Stimulated activated CD8-positive, alpha-beta memory T cell treated with anti-CD3 and anti-CD28 coated beads, Interleukin-4, amount 100 ng/mL, for 1 hour (primary cell): ENCODE measurements around the gene TUBA1A.
"Not testable (repeated sequence)": the region's sequence is repeated elsewhere in the genome, so short reads cannot be mapped to it uniquely, and the experiment has no call there.

Experiments used
- DNase-seq, 2 donors: peaks; one replicate each; pipeline ENCODE4 v3.0.0-alpha.2; 2020; ENCODE audit warnings: low read depth in 2 of 2, low spot score in 1 of 2

TUBA1A gene

GRCh38 chr12:49201595-49202295 is 12.9 kb upstream of the TUBA1A start:
- no peak for DNase-seq

DNA sequence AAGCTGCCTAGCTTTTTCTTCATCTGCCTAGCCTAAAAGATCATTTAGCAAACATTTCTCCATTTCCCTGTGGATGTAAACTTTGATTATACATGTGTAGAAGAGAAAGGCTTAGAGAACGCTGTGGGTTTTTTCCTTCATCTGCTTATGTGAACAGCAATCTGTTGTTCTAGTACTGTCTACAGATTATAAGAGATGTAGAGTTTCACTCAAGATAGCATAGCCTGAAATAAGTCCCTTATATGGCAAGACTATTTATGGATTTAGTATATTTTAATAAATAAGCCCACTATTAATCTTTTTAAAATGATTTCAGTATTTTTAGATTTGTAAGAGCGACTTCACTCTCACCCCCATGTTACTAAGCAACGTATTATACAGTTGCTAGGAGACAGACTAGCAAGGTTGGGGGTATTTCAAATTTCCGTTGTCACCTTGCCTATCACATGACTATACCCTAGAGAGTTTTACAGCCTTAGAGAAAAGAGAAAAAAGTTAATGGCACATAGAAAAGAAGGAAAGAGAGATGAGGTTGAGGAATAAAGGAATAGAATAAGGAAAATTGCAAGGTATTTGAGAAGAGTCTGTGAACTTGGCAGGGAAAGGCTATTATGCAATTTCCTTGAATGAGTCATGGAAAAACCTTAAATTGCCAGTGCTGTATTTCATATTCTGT is 12.2 kb upstream of the TUBA1A start:
- no peak for DNase-seq

GRCh38 chr12:49198431-49199155 is 9.7 kb upstream of the TUBA1A start:
- no peak for DNase-seq

DNA sequence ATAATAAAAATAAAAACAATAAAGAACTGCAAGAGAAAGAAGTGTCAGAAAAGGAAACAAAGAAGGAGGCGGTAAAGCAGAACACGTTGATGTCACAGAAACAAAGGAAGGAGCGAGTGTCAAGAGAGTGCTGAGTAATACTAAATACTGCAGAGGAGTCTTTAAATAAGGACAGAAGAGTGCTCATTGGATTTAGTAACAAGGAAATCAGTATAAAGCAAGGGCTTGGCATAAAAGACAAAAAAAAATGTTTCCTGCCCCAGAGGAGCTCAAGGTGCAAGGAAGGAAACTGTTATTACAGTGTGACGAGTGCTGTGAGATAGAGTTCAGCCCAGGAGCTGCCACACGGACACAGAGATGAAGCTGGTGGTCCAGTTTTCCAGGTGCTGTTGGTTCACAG is 8.4 kb upstream of the TUBA1A start:
- DNase-seq = no peak

GRCh38 chr12:49195736-49196135 is 6.9 kb upstream of the TUBA1A start:
- no peak for DNase-seq

- not testable (repeated sequence) for DNase-seq
Measured at GRCh38 chr12:49193746-49194145, 4.9 kb upstream of the TUBA1A start.

DNA sequence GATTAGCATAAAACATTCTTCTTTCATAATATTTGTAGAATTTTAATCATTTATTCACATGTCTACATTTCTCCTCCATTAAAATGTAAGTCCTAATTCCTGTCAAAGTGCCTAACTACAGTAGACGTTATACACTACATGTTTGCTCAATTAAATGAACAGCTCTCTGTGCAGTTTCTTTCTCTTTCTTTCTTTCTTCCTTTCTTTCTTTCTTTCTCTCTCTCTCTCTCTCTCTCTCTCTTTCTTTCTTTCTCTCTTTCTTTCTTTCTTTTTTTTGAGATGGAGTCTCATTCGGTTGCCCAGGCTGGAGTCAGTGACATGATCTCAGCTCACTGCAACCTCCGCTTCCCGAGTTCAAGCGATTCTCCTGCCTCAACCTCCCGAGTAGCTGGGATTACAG is 2.6 kb upstream of the TUBA1A start:
- DNase-seq = not testable (repeated sequence)

GRCh38 chr12:49190974-49191373 is 2.1 kb upstream of the TUBA1A start:
- DNase-seq = no peak

GRCh38 chr12:49189731-49190716 is 1.1 kb upstream of the TUBA1A start:
- DNase-seq = no peak

- DNase-seq = peak; percentile 25 to 55
Measured at GRCh38 chr12:49188201-49188915, 522 bp downstream of the TUBA1A start.

- DNase-seq = no peak
Measured at GRCh38 chr12:49187184-49187583, 1.7 kb downstream of the TUBA1A start.

DNA sequence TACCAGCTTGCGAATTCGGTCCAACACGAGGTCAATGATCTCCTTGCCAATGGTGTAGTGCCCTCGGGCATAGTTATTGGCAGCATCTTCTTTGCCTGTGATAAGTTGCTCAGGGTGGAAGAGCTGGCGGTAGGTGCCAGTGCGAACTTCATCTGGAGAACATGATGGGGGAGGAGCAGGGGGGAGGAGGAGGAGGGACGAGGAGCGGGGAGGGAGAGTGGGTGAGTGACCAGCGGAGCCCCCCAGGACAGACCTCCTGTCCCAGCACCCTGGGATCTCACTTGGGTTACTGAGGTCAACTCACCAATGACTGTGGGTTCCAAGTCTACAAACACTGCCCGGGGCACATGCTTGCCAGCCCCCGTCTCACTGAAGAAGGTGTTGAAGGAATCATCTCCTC is 2.6 kb downstream of the TUBA1A start:
- DNase-seq = not testable (repeated sequence)

GRCh38 chr12:49184697-49185096 is 4.2 kb downstream of the TUBA1A start:
- not testable (repeated sequence) for DNase-seq

DNA sequence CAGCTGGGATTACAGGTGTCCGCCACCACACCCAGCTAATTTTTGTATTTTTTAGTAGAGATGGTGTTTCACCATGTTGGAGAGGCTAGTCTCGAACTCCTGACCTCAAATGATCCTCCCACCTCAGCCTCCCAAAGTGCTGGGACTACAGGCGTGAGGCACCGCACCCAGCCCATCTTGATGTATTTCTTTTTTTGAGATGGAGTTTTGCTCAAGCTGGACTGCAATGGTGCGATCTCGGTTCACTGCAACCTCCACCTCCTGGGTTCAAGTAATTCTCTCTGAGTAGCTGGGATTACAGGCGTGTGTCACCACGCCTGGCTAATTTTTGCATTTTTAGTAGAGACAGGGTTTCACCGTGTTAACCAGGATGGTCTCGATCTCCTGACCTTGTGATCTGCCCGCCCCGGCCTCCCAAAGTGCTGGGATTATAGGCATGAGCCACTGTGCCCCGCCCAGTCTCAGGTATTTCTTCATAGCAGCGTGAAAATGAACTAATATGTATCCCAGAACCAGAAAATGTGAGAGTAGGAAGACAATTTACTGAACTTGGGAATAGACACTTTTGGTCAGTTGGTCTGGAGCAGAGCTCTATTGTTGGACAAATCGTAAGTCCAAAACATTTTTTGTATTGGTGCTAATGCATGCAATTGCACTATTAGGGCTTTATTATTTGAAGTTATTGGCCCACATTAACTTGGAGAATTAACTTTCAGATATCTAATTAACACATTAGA is 5.5 kb downstream of the TUBA1A start:
- not testable (repeated sequence) for DNase-seq

DNA sequence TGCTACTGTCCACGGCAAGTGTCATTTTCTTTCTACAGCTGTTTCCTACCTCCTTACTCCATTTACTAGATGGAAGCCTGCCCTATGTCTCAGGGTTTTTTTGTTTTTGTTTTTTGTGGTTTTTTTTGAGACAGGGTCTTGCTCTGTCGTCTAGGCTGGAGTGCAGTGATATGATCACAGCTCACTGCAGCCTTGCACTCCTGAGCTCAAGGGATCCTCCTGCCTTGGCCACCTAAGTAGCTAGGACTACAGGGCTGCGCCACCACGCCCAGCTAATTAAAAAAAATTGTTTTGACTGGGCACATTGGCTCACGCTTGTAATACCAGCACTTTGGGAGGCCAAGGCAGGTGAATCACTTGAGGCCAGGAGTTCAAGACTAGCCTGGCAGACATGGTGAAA is 14.7 kb downstream of the TUBA1A start:
- no peak for DNase-seq

DNA sequence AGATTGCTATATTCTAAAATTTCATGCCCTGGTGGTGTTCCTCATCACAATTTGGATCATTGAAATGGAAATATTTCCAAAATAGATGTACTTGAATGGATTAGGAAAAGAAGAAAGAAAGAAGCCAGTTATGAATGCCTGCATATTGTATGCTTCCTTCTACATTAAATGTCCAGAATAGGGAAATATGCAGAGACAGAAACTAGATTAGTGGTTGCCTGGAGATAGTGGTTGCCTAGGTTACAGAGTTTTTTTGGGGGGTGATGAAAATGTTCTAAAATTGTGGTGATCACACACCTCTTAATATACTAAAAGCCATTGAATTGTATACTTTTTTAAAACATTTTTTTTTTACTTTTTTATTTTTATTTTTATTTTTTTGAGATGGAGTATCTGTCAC is 18.0 kb downstream of the TUBA1A start:
- DNase-seq = no peak

DNA sequence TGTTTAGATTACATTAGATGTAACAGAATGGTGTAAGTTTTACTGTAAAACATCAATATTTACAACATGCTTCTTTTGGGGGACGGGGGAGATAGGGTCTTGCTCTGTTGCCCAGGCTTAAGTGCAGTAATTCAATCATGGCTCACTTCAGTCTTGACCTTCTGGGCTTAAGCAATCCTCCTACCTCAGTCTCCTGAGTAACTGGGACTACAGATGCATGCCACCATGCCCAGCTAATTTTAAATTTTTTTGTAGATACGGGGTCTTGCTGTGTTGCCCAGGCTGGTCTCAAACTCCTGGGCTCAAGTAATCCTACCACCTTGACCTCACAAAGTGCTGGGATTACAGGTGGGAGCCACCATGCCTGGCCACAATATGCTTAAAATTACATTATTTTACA is 23.8 kb downstream of the TUBA1A start:
- no peak for DNase-seq

- DNase-seq = not testable (repeated sequence)
Measured at GRCh38 chr12:49161901-49162300, 27.0 kb downstream of the TUBA1A start.

GRCh38 chr12:49161092-49161795 is 27.6 kb downstream of the TUBA1A start:
- DNase-seq = no peak
